GM18873 (cell line): Measurements from ENCODE around the gene IDS.
"Not testable (repeated sequence)": the region's sequence is repeated elsewhere in the genome, so short reads cannot be mapped to it uniquely, and the experiment has no call there.

Experiments
- ATAC-seq: cut with Tn5 transposase; IDR thresholded peaks from one replicate; pipeline ENCODE4 v1.9.1; 2021; ENCODE audit warnings: mild to moderate bottlenecking, moderate library complexity, moderate number of reproducible peaks; ENCODE audit not compliant: unreplicated experiment, low FRiP score

Gene IDS

GRCh38 chrX:149504915-149505651 lies at the start of gene IDS:
TSS of gene IDS (minus strand) at chrX:149505306. CDS start at chrX:149505137, 169 bp downstream.
- ATAC-seq: peak; percentile 73

- ATAC-seq: not testable (repeated sequence)
These were observed 46.8 kb upstream of the IDS start for GRCh38 chrX:149551939-149552248.

- ATAC-seq: not testable (repeated sequence)
These were observed 46.3 kb upstream of the IDS start for GRCh38 chrX:149551245-149551938.

GRCh38 chrX:149550454-149550853 lies 45.3 kb upstream of the IDS start:
- not testable (repeated sequence) for ATAC-seq

- ATAC-seq: not testable (repeated sequence)
These were observed 44.6 kb upstream of the IDS start, which contains the start of gene HSFX3 for GRCh38 chrX:149549701-149550100. TSS of gene HSFX3 (minus strand) at chrX:149549924. CDS start at chrX:149549852, 72 bp downstream.

- ATAC-seq: not testable (repeated sequence)
These were observed 42.7 kb upstream of the IDS start for GRCh38 chrX:149547782-149548181.

GRCh38 chrX:149546962-149547361 lies 41.9 kb upstream of the IDS start:
- not testable (repeated sequence) for ATAC-seq

- peak; percentile 53 for ATAC-seq
These were observed 40.7 kb upstream of the IDS start for GRCh38 chrX:149545545-149546543.

- no peak for ATAC-seq
These were observed 36.5 kb upstream of the IDS start for GRCh38 chrX:149541521-149542047.

GRCh38 chrX:149540621-149541520 lies 35.8 kb upstream of the IDS start, which contains the start of gene EOLA1:
TSS of gene EOLA1 (plus strand) at chrX:149541012. CDS start at chrX:149545631, 4,619 bp downstream.
- peak; percentile 78 for ATAC-seq

- no peak for ATAC-seq
These were observed 35.1 kb upstream of the IDS start for GRCh38 chrX:149540131-149540620.

GRCh38 chrX:149539283-149540130 lies 34.4 kb upstream of the IDS start:
- peak; percentile 40 for ATAC-seq

- ATAC-seq: not testable (repeated sequence)
These were observed 32.4 kb upstream of the IDS start for GRCh38 chrX:149537474-149537873.

GRCh38 chrX:149534926-149535602 lies 30.0 kb upstream of the IDS start:
- ATAC-seq: not testable (repeated sequence)

- ATAC-seq: not testable (repeated sequence)
These were observed 28.9 kb upstream of the IDS start for GRCh38 chrX:149533999-149534398.

GRCh38 chrX:149532868-149533267 lies 27.8 kb upstream of the IDS start:
- not testable (repeated sequence) for ATAC-seq

GRCh38 chrX:149531599-149531998 lies 26.5 kb upstream of the IDS start:
- peak; percentile 54 for ATAC-seq

GRCh38 chrX:149528381-149528780 lies 23.3 kb upstream of the IDS start:
- no peak for ATAC-seq
